RWPE2 (cell line): ENCODE measurements around the gene TAF1B.
"Not testable (repeated sequence)": the region's sequence is repeated elsewhere in the genome, so short reads cannot be mapped to it uniquely, and the experiment has no call there.

Experiments used
- ATAC-seq: fragments of 200-7000 bp; cut with Tn5 transposase; 3 replicates; pipeline ENCODE4 v1.9.1; 2021; ENCODE audit warnings: low read depth
- DNase-seq: peaks from one replicate; pipeline ENCODE4 v3.0.0-alpha.2; 2020; ENCODE audit warnings: low spot score
- H3K27ac ChIP-seq: fragments of 450-650 bp; 2 replicates; pipeline ENCODE4 v1.5.1; 2017; ENCODE audit warnings: mild to moderate bottlenecking; ENCODE audit not compliant: poor library complexity, severe bottlenecking
- H3K27me3 ChIP-seq: fragments of 250-450 bp; sonication (Bioruptor Pico); 2 replicates; pipeline ENCODE4 v1.5.1; 2021; ENCODE audit warnings: mild to moderate bottlenecking, moderate library complexity; ENCODE audit not compliant: insufficient read depth, poor library complexity, severe bottlenecking
- H3K36me3 ChIP-seq: fragments of 250-450 bp; sonication (Bioruptor Pico); 2 replicates; pipeline ENCODE4 v1.5.1; 2020; ENCODE audit warnings: low read depth, mild to moderate bottlenecking, moderate library complexity
- H3K4me1 ChIP-seq: fragments of 250-450 bp; sonication (Bioruptor Pico); 2 replicates; pipeline ENCODE4 v1.5.1; 2021; ENCODE audit warnings: mild to moderate bottlenecking, moderate library complexity; ENCODE audit not compliant: insufficient read depth, poor library complexity, severe bottlenecking
- H3K4me3 ChIP-seq: fragments of 250-450 bp; sonication (Bioruptor Pico); 2 replicates; pipeline ENCODE4 v1.5.1; 2021; ENCODE audit warnings: mild to moderate bottlenecking, moderate library complexity; ENCODE audit not compliant: severe bottlenecking
- H3K9me3 ChIP-seq: fragments of 250-450 bp; sonication (Bioruptor Pico); 2 replicates; pipeline ENCODE4 v1.5.1; 2021; ENCODE audit warnings: mild to moderate bottlenecking, moderate library complexity; ENCODE audit not compliant: severe bottlenecking
- CTCF ChIP-seq: fragments of 450-650 bp; IDR thresholded peaks from one replicate; pipeline ENCODE4 v1.5.1; 2017; ENCODE audit warnings: mild to moderate bottlenecking, moderate library complexity; ENCODE audit not compliant: poor library complexity, severe bottlenecking

Gene TAF1B

GRCh38 chr2:9857814-9858729 lies 14.8 kb downstream of the TAF1B start:
- peaks cover 87% of the 10 kb centered on the region for H3K36me3 ChIP-seq
- peaks cover 10% of the 10 kb centered on the region for H3K9me3 ChIP-seq
- DNase-seq (no peak), ATAC-seq (no peak)
- H3K27me3 ChIP-seq = no peaks in the 10 kb centered on the region
- no peaks in the 10 kb centered on the region for H3K4me1 ChIP-seq
- H3K4me3 ChIP-seq = no peak overlapping the region
- TF ChIP-seq CTCF = no peak
- no peak overlapping the region for H3K27ac ChIP-seq

- no peak for ATAC-seq
These were observed 15.4 kb downstream of the TAF1B start for GRCh38 chr2:9858730-9859068.

GRCh38 chr2:9860922-9861580 lies 17.8 kb downstream of the TAF1B start:
- H3K4me3 ChIP-seq, H3K27me3 ChIP-seq, DNase-seq, H3K4me1 ChIP-seq, ATAC-seq, H3K27ac ChIP-seq: not testable (repeated sequence)
- H3K9me3 ChIP-seq = peaks cover 10% of the 10 kb centered on the region
- H3K36me3 ChIP-seq = peaks cover 57% of the 10 kb centered on the region

More at GRCh38 chr2:9858730-9859068, 15.4 kb downstream of the TAF1B start:
- no peak for DNase-seq
- H3K4me3 ChIP-seq = no peak overlapping the region
- no peak overlapping the region for H3K27ac ChIP-seq
- TF ChIP-seq CTCF = no peak
- peaks cover 81% of the 10 kb centered on the region for H3K36me3 ChIP-seq
- H3K9me3 ChIP-seq = peaks cover 10% of the 10 kb centered on the region
- H3K4me1 ChIP-seq = no peaks in the 10 kb centered on the region
- no peaks in the 10 kb centered on the region for H3K27me3 ChIP-seq

- no peak overlapping the region for H3K4me3 ChIP-seq
- no peak overlapping the region for H3K27ac ChIP-seq
- TF ChIP-seq CTCF = no peak
- no peak for DNase-seq
- no peaks in the 10 kb centered on the region for H3K27me3 ChIP-seq
- ATAC-seq = no peak
- H3K9me3 ChIP-seq = no peaks in the 10 kb centered on the region
- H3K4me1 ChIP-seq = no peaks in the 10 kb centered on the region
- peaks cover 44% of the 10 kb centered on the region for H3K36me3 ChIP-seq
These were observed 24.6 kb downstream of the TAF1B start for GRCh38 chr2:9867881-9868280.

DNA sequence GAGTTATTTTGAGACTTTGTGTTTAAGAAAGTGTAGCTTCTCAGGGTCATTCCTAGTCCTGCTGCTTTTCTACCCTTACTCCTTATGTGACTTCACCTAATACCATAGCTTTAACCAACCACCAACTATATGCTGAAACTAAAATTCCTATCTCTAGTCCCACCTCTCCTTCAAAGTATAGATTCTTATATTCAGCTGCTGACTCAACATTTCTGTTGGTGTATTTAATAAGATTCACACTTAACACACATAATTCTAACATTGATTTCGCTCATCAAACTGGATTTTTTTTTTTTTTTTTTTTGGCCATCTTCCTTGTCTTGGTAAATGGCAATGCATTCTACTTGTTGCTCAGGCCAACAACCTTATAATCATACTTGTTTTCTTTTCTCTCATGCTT lies 30.1 kb downstream of the TAF1B start:
- no peak for ATAC-seq
- DNase-seq = no peak
- Histone ChIP-seq H3K4me3 (no peak overlapping the region), H3K27ac (no peak overlapping the region), H3K4me1 (no peaks in the 10 kb centered on the region), H3K9me3 (no peaks in the 10 kb centered on the region), H3K36me3 (peaks cover 79% of the 10 kb centered on the region), H3K27me3 (no peaks in the 10 kb centered on the region)
- TF ChIP-seq CTCF = no peak
